Breast epithelium (tissue), 4 donors: ENCODE measurements around the gene BDNF. TPM values are rescaled to one million over a fixed set of nuclear protein-coding genes. Genes with fewer than 3 reads are reported as not detected.

Experiments used
- DNase-seq, 2 donors: peaks; one replicate each; pipeline ENCODE4 v3.0.0-alpha.2; 2019; ENCODE audit warnings: low spot score in 2 of 2
- H3K27ac ChIP-seq, 2 donors: fragments of 200-600 bp; sonication (generic) in 1 of 2; one replicate each; pipeline ENCODE4 v1.5.1; 2016 to 2019; ENCODE audit warnings: mild to moderate bottlenecking in 1 of 2
- H3K27me3 ChIP-seq, 2 donors: fragments of 200-600 bp; sonication (generic) in 1 of 2; one replicate each; pipeline versions ENCODE4 v1.5.1 to v1.6.0; 2017 to 2019; ENCODE audit warnings: control low read depth in 1 of 2, mild to moderate bottlenecking in 1 of 2
- H3K36me3 ChIP-seq: fragments of 200-600 bp; one replicate; pipeline ENCODE4 v1.5.1; 2019
- H3K4me1 ChIP-seq, 2 donors: fragments of 200-600 bp; sonication (generic); one replicate each; pipeline ENCODE4 v1.5.1; 2016 to 2019; ENCODE audit warnings: control low read depth in 1 of 2
- H3K4me3 ChIP-seq, 3 donors: fragments of 200-600 bp; sonication (generic); 1 replicate in 2 of 3; 2 replicates in 1 of 3; pipeline ENCODE4 v1.5.1; 2016 to 2019; ENCODE audit warnings: mild to moderate bottlenecking in 3 of 3, moderate library complexity in 2 of 3
- H3K9me3 ChIP-seq, 2 donors: fragments of 200-600 bp; sonication (generic) in 1 of 2; one replicate each; pipeline ENCODE4 v1.5.1; 2016 to 2019; ENCODE audit warnings: control low read depth in 1 of 2
- CTCF ChIP-seq, 3 donors: fragments of 450-650 bp; IDR thresholded peaks; one replicate each; pipeline ENCODE4 v1.5.1; 2016 to 2017; ENCODE audit warnings: antibody characterized with exemption in 3 of 3, mild to moderate bottlenecking in 3 of 3, moderate library complexity in 3 of 3
- POLR2A ChIP-seq: fragments of 450-650 bp; IDR thresholded peaks from one replicate; pipeline ENCODE4 v1.6.1; 2016; ENCODE audit warnings: antibody characterized with exemption, mild to moderate bottlenecking, moderate library complexity
- POLR2AphosphoS5 ChIP-seq, 3 donors: sonication (generic); formaldehyde crosslinking; IDR thresholded peaks; one replicate each; pipeline ENCODE4 v1.6.1; 2017; ENCODE audit warnings: antibody characterized with exemption in 3 of 3
- intact Hi-C: fragments of 100-400 bp; cut with DNase I; formaldehyde crosslinking; loops from one replicate; pipeline ENCODE4 v1.15.1; 2023; ENCODE audit warnings: low total_unique reads
- total RNA-seq, 3 donors: library from RNA; depleted of rRNA; stranded (reverse); fragments of >200 nt; gene quantifications; one replicate each; pipeline ENCODE4 v1.1.0, GENCODE V29; 2016

The BDNF gene
- total RNA-seq, 3 donors from 2014 or later = 0.44 to 0.66 TPM; not detected in 1

GRCh38 chr11:27619039-27619574 lies 81.1 kb downstream of the BDNF start:
- DNase-seq = no peak
- Histone ChIP-seq H3K27ac (no peak overlapping the region), H3K4me3 (no peak overlapping the region), H3K27me3 (no peaks in the 10 kb centered on the region), H3K36me3 (no peaks in the 10 kb centered on the region), H3K4me1 (no peaks in the 10 kb centered on the region), H3K9me3 (no peaks in the 10 kb centered on the region)
- intact Hi-C loops = no loop called here
- TF ChIP-seq CTCF (IDR thresholded peaks at IDR 0.05) (no peak), POLR2AphosphoS5 (IDR thresholded peaks at IDR 0.05) (no peak), POLR2A (no peak)

GRCh38 chr11:27618281-27618915 lies 81.9 kb downstream of the BDNF start:
- H3K4me1 ChIP-seq = no peaks in the 10 kb centered on the region
- no peak for DNase-seq
- intact Hi-C loops = no loop called here
- H3K27ac ChIP-seq = no peak overlapping the region
- H3K9me3 ChIP-seq = no peaks in the 10 kb centered on the region
- no peaks in the 10 kb centered on the region for H3K36me3 ChIP-seq
- H3K4me3 ChIP-seq = no peak overlapping the region
- no peak for TF ChIP-seq CTCF (IDR thresholded peaks at IDR 0.05)
- no peak for TF ChIP-seq POLR2AphosphoS5 (IDR thresholded peaks at IDR 0.05)
- no peak for TF ChIP-seq POLR2A
- H3K27me3 ChIP-seq = no peaks in the 10 kb centered on the region

- Histone ChIP-seq H3K27me3 (no peaks in the 10 kb centered on the region), H3K27ac (no peak overlapping the region), H3K9me3 (no peaks in the 10 kb centered on the region), H3K36me3 (no peaks in the 10 kb centered on the region), H3K4me1 (no peaks in the 10 kb centered on the region), H3K4me3 (no peak overlapping the region)
- intact Hi-C loops = no loop called here
- no peak for DNase-seq
- TF ChIP-seq POLR2A (no peak), POLR2AphosphoS5 (IDR thresholded peaks at IDR 0.05) (no peak), CTCF (IDR thresholded peaks at IDR 0.05) (no peak)
These were observed 83.5 kb downstream of the BDNF start for GRCh38 chr11:27616711-27617110.

GRCh38 chr11:27615833-27616232 lies 84.4 kb downstream of the BDNF start:
- Histone ChIP-seq H3K36me3 (no peaks in the 10 kb centered on the region), H3K9me3 (no peaks in the 10 kb centered on the region), H3K27me3 (no peaks in the 10 kb centered on the region), H3K4me1 (no peaks in the 10 kb centered on the region), H3K27ac (no peak overlapping the region), H3K4me3 (no peak overlapping the region)
- DNase-seq = no peak
- intact Hi-C loops = no loop called here
- no peak for TF ChIP-seq POLR2AphosphoS5 (IDR thresholded peaks at IDR 0.05)

- intact Hi-C loops = no loop called here
- no peaks in the 10 kb centered on the region for H3K9me3 ChIP-seq
- DNase-seq = no peak
- no peak overlapping the region for H3K27ac ChIP-seq
- no peak for TF ChIP-seq POLR2AphosphoS5 (IDR thresholded peaks at IDR 0.05)
- TF ChIP-seq POLR2A = no peak
- TF ChIP-seq CTCF (IDR thresholded peaks at IDR 0.05) = no peak
- no peaks in the 10 kb centered on the region for H3K36me3 ChIP-seq
- H3K4me3 ChIP-seq = no peak overlapping the region
- H3K27me3 ChIP-seq = no peaks in the 10 kb centered on the region
- H3K4me1 ChIP-seq = no peaks in the 10 kb centered on the region
These were observed 86.2 kb downstream of the BDNF start for GRCh38 chr11:27614092-27614491.
